Esophagus muscularis mucosa (tissue), 4 donors: ENCODE measurements around the gene TM7SF2. TPM values are rescaled to one million over a fixed set of nuclear protein-coding genes. Genes with fewer than 3 reads are reported as not detected.

Experiments
- DNase-seq: peaks from one replicate; pipeline ENCODE4 v3.0.0-alpha.2; 2017; ENCODE audit errors: extremely low spot score
- H3K27ac ChIP-seq, 4 donors: fragments of 200-600 bp; sonication (generic); replicated peaks in 1 of 4; 1 replicate in 3 of 4; 2 replicates in 1 of 4; pipeline ENCODE4 v1.5.1; 2016 to 2019; ENCODE audit warnings: mild to moderate bottlenecking in 1 of 4
- H3K27me3 ChIP-seq, 4 donors: fragments of 200-600 bp; sonication (generic); one replicate each; pipeline versions ENCODE4 v1.5.1 to v1.6.0; 2016 to 2019
- H3K36me3 ChIP-seq, 4 donors: fragments of 200-600 bp; sonication (generic); one replicate each; pipeline ENCODE4 v1.5.1; 2016 to 2019
- H3K4me1 ChIP-seq, 4 donors: fragments of 200-600 bp; sonication (generic); one replicate each; pipeline ENCODE4 v1.5.1; 2016 to 2019
- H3K4me3 ChIP-seq, 4 donors: fragments of 200-600 bp; sonication (generic); 1 replicate in 2 of 4; 2 replicates in 2 of 4; pipeline ENCODE4 v1.5.1; 2016 to 2019; ENCODE audit warnings: mild to moderate bottlenecking in 4 of 4, moderate library complexity in 1 of 4
- H3K9me3 ChIP-seq, 4 donors: fragments of 200-600 bp; sonication (generic); 1 replicate in 3 of 4; 2 replicates in 1 of 4; pipeline ENCODE4 v1.5.1; 2016 to 2019
- CTCF ChIP-seq, 3 experiments: fragments of 200-600 bp in 2 of 3; fragments of 450-650 bp in 1 of 3; sonication (generic) in 2 of 3; IDR thresholded peaks; one replicate each; pipeline ENCODE4 v1.5.1; 2017 to 2019; ENCODE audit warnings: antibody characterized with exemption in 3 of 3, mild to moderate bottlenecking in 2 of 3, moderate library complexity in 1 of 3
- EP300 ChIP-seq: sonication (generic); formaldehyde crosslinking; IDR thresholded peaks from one replicate; pipeline ENCODE4 v1.6.1; 2017; ENCODE audit warnings: antibody characterized with exemption
- POLR2A ChIP-seq: fragments of 450-650 bp; IDR thresholded peaks from one replicate; pipeline ENCODE4 v1.6.1; 2017; ENCODE audit warnings: antibody characterized with exemption, moderate library complexity, mild to moderate bottlenecking, low read depth
- POLR2AphosphoS5 ChIP-seq, 2 donors: sonication (generic); formaldehyde crosslinking; IDR thresholded peaks; one replicate each; pipeline ENCODE4 v1.6.1; 2017; ENCODE audit warnings: antibody characterized with exemption in 2 of 2
- WGBS: methylation state at CpG from one replicate; pipeline ENCODE4 v1.1.5; 2018; 5-methylcytosine and 5-hydroxymethylcytosine counted together
- intact Hi-C: fragments of 100-400 bp; cut with DNase I; formaldehyde crosslinking; loops from one replicate; pipeline ENCODE4 v1.15.1; 2023
- total RNA-seq, 4 donors: library from RNA; depleted of rRNA; stranded (reverse); fragments of >200 nt; gene quantifications; one replicate each; pipeline versions ENCODE4 v1.1.0 to v1.2.1, GENCODE V29; 2016

Gene TM7SF2
- total RNA-seq, 4 donors from 2014 or later, result 8.8 to 17.2 (median 12.1) TPM

DNA sequence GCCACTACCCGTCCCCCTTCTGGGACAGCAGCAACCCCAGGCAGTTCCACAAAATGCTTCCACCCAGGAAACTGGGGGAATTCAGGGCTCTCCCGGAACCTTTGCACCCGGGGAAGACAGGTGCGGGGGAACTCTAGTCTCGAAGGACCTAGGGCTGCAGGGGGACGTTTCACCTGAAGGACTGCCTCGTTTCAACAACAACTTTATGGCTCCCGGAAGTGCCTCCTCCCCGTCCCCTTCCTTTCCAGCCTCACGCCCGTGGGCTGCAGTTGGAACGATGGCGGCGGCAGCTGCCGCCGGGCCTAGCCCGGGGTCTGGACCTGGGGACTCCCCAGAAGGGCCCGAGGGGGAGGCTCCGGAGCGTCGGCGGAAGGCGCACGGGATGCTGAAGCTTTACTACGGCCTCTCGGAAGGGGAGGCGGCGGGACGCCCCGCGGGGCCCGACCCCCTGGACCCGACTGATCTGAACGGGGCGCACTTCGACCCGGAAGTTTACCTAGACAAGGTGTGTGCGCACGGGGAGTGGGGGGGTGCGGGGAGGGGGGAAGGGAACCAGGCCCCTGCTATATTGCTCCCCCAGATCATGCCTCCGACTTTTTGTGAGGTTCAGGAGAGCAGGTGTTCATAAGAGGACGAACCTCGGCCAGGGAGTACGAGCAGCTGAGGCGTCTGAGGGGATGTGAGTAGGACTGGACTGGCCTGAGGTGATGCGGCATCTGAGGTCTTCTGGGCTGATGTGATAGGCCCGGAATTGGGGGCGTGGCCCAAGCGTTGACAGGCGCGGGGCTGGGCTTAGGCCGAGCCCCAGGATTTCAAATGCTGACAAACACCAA lies 15.5 kb upstream of the TM7SF2 start, which contains the start of gene VPS51:
Gene VPS51 (plus strand): TSS at position 241 of the 833 bp plus-strand sequence. CDS start 37 bp downstream, at position 278.
- intact Hi-C loops, result loop anchor here (1.0 kb wide), 1 partner anchor 12 kb away; the partner anchor contains the start of genes CDCA5 and ZFPL1
- peaks cover 20 to 31% (median 25%) of the 10 kb centered on the region in 4 donors for H3K4me1 ChIP-seq
- TF ChIP-seq EP300 (no peak), CTCF (IDR thresholded peaks at IDR 0.05) (peak in 1 of 3 experiments; percentile 45), POLR2A (peak; percentile 52), POLR2AphosphoS5 (IDR thresholded peaks at IDR 0.05) (peak; percentile 86 to 95)
- H3K27me3 ChIP-seq, result no peaks in the 10 kb centered on the region
- no peaks in the 10 kb centered on the region for H3K9me3 ChIP-seq
- peak within 1 kb of the TSS; percentile 85 to 96 (median 90) for H3K27ac ChIP-seq
- WGBS, result 0% methylated on average over 15 of the region's 52 CpGs
- peak within 1 kb of the TSS; percentile 75 to 93 (median 88) for H3K4me3 ChIP-seq
- DNase-seq, result peak; percentile 97
- H3K36me3 ChIP-seq, result peaks cover 0 to 27% (median 12%) of the 10 kb centered on the region in 4 donors

- Histone ChIP-seq H3K27me3 (no peaks in the 10 kb centered on the region), H3K27ac (peak overlapping the region; percentile 85 to 96 (median 90)), H3K4me1 (peaks cover 22 to 36% (median 28%) of the 10 kb centered on the region in 4 donors), H3K36me3 (peaks cover 0 to 27% (median 12%) of the 10 kb centered on the region in 4 donors), H3K9me3 (no peaks in the 10 kb centered on the region), H3K4me3 (peak overlapping the region; percentile 75 to 93 (median 88))
- 89% methylated on average over 2 of the region's 8 CpGs for WGBS
- DNase-seq, result no peak
- TF ChIP-seq CTCF (IDR thresholded peaks at IDR 0.05) (no peak), POLR2A (no peak), EP300 (no peak), POLR2AphosphoS5 (IDR thresholded peaks at IDR 0.05) (no peak)
- intact Hi-C loops, result loop anchor here (1.0 kb wide), 1 partner anchor 13 kb away; the partner anchor contains the start of genes CDCA5 and ZFPL1
Measured at GRCh38 chr11:65096926-65097325, 14.7 kb upstream of the TM7SF2 start.

GRCh38 chr11:65100674-65101350 lies 10.9 kb upstream of the TM7SF2 start:
- no peak overlapping the region for H3K27ac ChIP-seq
- DNase-seq, result no peak
- TF ChIP-seq POLR2AphosphoS5 (IDR thresholded peaks at IDR 0.05) (no peak), POLR2A (no peak), EP300 (no peak), CTCF (IDR thresholded peaks at IDR 0.05) (no peak)

GRCh38 chr11:65102142-65103095 lies 9.3 kb upstream of the TM7SF2 start:
- H3K4me1 ChIP-seq, result peaks cover 16 to 42% (median 32%) of the 10 kb centered on the region in 4 donors
- 77% methylated on average over 8 of the region's 8 CpGs for WGBS
- H3K9me3 ChIP-seq, result no peaks in the 10 kb centered on the region
- H3K36me3 ChIP-seq, result peaks cover 5 to 54% (median 31%) of the 10 kb centered on the region in 4 donors
- intact Hi-C loops, result no loop called here
- TF ChIP-seq POLR2AphosphoS5 (IDR thresholded peaks at IDR 0.05) (no peak), POLR2A (no peak), CTCF (IDR thresholded peaks at IDR 0.05) (no peak), EP300 (no peak)
- DNase-seq, result no peak
- no peaks in the 10 kb centered on the region for H3K27me3 ChIP-seq
- H3K27ac ChIP-seq, result peak overlapping the region in 2 of 4 donors; percentile 15
- no peak overlapping the region for H3K4me3 ChIP-seq

More at GRCh38 chr11:65100674-65101350, 10.9 kb upstream of the TM7SF2 start:
- intact Hi-C loops, result no loop called here
- WGBS, result 85% methylated on average over 6 of the region's 6 CpGs
- Histone ChIP-seq H3K36me3 (peaks cover 5 to 47% (median 21%) of the 10 kb centered on the region in 4 donors), H3K27me3 (no peaks in the 10 kb centered on the region), H3K9me3 (no peaks in the 10 kb centered on the region), H3K4me1 (peaks cover 26 to 52% (median 43%) of the 10 kb centered on the region in 4 donors), H3K4me3 (no peak overlapping the region)
